H9 (cell line): ENCODE results near the gene SSNA1. TPM values are rescaled to one million over a fixed set of nuclear protein-coding genes. Genes with fewer than 3 reads are reported as not detected.

Experiments
- DNase-seq: peaks from one replicate; pipeline ENCODE4 v3.0.0-alpha.2; 2017
- H2AFZ ChIP-seq: one replicate; pipeline ENCODE4 v1.6.1; 2013; ENCODE audit warnings: mild to moderate bottlenecking, low read length, control low read depth, moderate library complexity
- H2AK5ac ChIP-seq: 2 replicates; pipeline ENCODE4 v1.6.1; 2013; ENCODE audit warnings: low read length, control low read depth, mixed read lengths; ENCODE audit not compliant: insufficient read length
- H2BK120ac ChIP-seq: one replicate; pipeline ENCODE4 v1.6.1; 2013; ENCODE audit warnings: low read depth, mild to moderate bottlenecking, low read length, control low read depth, inconsistent platforms; ENCODE audit not compliant: poor library complexity, severe bottlenecking
- H2BK12ac ChIP-seq: 2 replicates; pipeline ENCODE4 v1.6.1; 2013; ENCODE audit warnings: low read length, control low read depth, mixed read lengths, low read depth; ENCODE audit not compliant: insufficient read length
- H2BK15ac ChIP-seq: 2 replicates; pipeline ENCODE4 v1.6.1; 2013; ENCODE audit warnings: low read depth, low read length, control low read depth
- H2BK20ac ChIP-seq: one replicate; pipeline ENCODE4 v1.6.1; 2013; ENCODE audit warnings: low read depth, mild to moderate bottlenecking, low read length, control low read depth, inconsistent platforms; ENCODE audit not compliant: poor library complexity, severe bottlenecking
- H2BK5ac ChIP-seq: 2 replicates; pipeline ENCODE4 v1.6.1; 2013; ENCODE audit warnings: low read length, control low read depth, mixed read lengths; ENCODE audit not compliant: insufficient read length
- H3K14ac ChIP-seq: 2 replicates; pipeline ENCODE4 v1.6.1; 2013; ENCODE audit warnings: low read length, control low read depth; ENCODE audit not compliant: insufficient read depth
- H3K18ac ChIP-seq: 2 replicates; pipeline ENCODE4 v1.6.1; 2013; ENCODE audit warnings: low read depth, mild to moderate bottlenecking, mixed read lengths, low read length, control low read depth; ENCODE audit not compliant: insufficient read length
- H3K23ac ChIP-seq: 2 replicates; pipeline ENCODE4 v1.6.1; 2013; ENCODE audit warnings: low read length, control low read depth, mixed read lengths, low read depth; ENCODE audit not compliant: insufficient read length
- H3K23me2 ChIP-seq: 2 replicates; pipeline ENCODE4 v1.6.1; 2013; ENCODE audit warnings: low read depth, mild to moderate bottlenecking, mixed read lengths, low read length, control low read depth; ENCODE audit not compliant: insufficient read length, poor library complexity, severe bottlenecking
- H3K27ac ChIP-seq: 2 replicates; pipeline ENCODE4 v1.5.1; 2013; ENCODE audit warnings: low read length, control low read depth, mixed read lengths, low read depth; ENCODE audit not compliant: insufficient read length
- H3K27me3 ChIP-seq: 2 replicates; pipeline ENCODE4 v1.6.1; 2013; ENCODE audit warnings: low read length, control low read depth, inconsistent platforms; ENCODE audit not compliant: insufficient read depth
- H3K4ac ChIP-seq: 2 replicates; pipeline ENCODE4 v1.6.1; 2013; ENCODE audit warnings: low read depth, mild to moderate bottlenecking, control low read depth, inconsistent platforms, low read length, moderate library complexity
- H3K4me1 ChIP-seq: 2 replicates; pipeline ENCODE4 v1.6.1; 2013; ENCODE audit warnings: low read length, control low read depth, inconsistent platforms; ENCODE audit not compliant: insufficient read depth
- H3K4me2 ChIP-seq: 2 replicates; pipeline ENCODE4 v1.6.1; 2013; ENCODE audit warnings: low read length, control low read depth, mixed read lengths; ENCODE audit not compliant: insufficient read length, insufficient read depth
- H3K56ac ChIP-seq: 2 replicates; pipeline ENCODE4 v1.6.1; 2013; ENCODE audit warnings: low read depth, mild to moderate bottlenecking, mixed read lengths, low read length, control low read depth; ENCODE audit not compliant: insufficient read length
- H3K79me1 ChIP-seq: 2 replicates; pipeline ENCODE4 v1.6.1; 2013; ENCODE audit warnings: low read depth, mild to moderate bottlenecking, moderate library complexity, low read length, control low read depth, inconsistent platforms; ENCODE audit not compliant: insufficient read depth, poor library complexity, severe bottlenecking
- H3K79me2 ChIP-seq: 2 replicates; pipeline ENCODE4 v1.6.1; 2013; ENCODE audit warnings: low read length, control low read depth, inconsistent platforms; ENCODE audit not compliant: insufficient read depth
- H3K9ac ChIP-seq: 2 replicates; pipeline ENCODE4 v1.6.1; 2013; ENCODE audit warnings: low read length, control low read depth, mixed read lengths; ENCODE audit not compliant: insufficient read length; ENCODE audit errors: extremely low read depth
- H3K9me3 ChIP-seq: one replicate; pipeline ENCODE4 v1.6.1; 2013; ENCODE audit warnings: low read depth, low read length, inconsistent platforms; ENCODE audit not compliant: control insufficient read depth
- H3T11ph ChIP-seq: one replicate; pipeline ENCODE4 v1.6.1; 2013; ENCODE audit warnings: mild to moderate bottlenecking, low read length, control low read depth, inconsistent platforms
- H4K20me1 ChIP-seq: one replicate; pipeline ENCODE4 v1.6.1; 2013; ENCODE audit not compliant: control insufficient read depth, insufficient read length, insufficient read depth
- H4K5ac ChIP-seq: 2 replicates; pipeline ENCODE4 v1.6.1; 2013; ENCODE audit warnings: low read depth, mild to moderate bottlenecking, mixed read lengths, low read length, control low read depth; ENCODE audit not compliant: insufficient read length
- H4K8ac ChIP-seq: replicated peaks from 2 replicates; pipeline ENCODE4 v1.6.1; 2013; ENCODE audit warnings: low read length, control low read depth, mixed read lengths, low read depth; ENCODE audit not compliant: insufficient read length
- H4K91ac ChIP-seq: 2 replicates; pipeline ENCODE4 v1.6.1; 2013; ENCODE audit warnings: low read depth, mild to moderate bottlenecking, moderate library complexity, mixed read lengths, low read length, control low read depth; ENCODE audit not compliant: insufficient read length
- H3K27ac Mint-ChIP-seq, 3 experiments: 2 replicates in 2 of 3; 3 replicates in 1 of 3; pipeline ENCODE4 v1.8.0; 2020 to 2021; ENCODE audit warnings: mixed read lengths in 3 of 3, mild to moderate bottlenecking in 1 of 3, moderate library complexity in 1 of 3
- H3K27me3 Mint-ChIP-seq: 2 replicates; pipeline ENCODE4 v1.8.0; 2021; ENCODE audit warnings: low read depth, mild to moderate bottlenecking, moderate library complexity, mixed read lengths
- H3K36me3 Mint-ChIP-seq, 3 experiments: 2 replicates in 2 of 3; 3 replicates in 1 of 3; pipeline ENCODE4 v1.8.0; 2020 to 2021; ENCODE audit warnings: low read depth in 3 of 3, mixed read lengths in 3 of 3; ENCODE audit not compliant: insufficient read depth in 1 of 3
- H3K4me1 Mint-ChIP-seq, 2 experiments: 2 replicates each; pipeline ENCODE4 v1.8.0; 2020; ENCODE audit warnings: mixed read lengths in 2 of 2
- H3K4me3 Mint-ChIP-seq, 2 experiments: 2 replicates in 1 of 2; 3 replicates in 1 of 2; pipeline ENCODE4 v1.8.0; 2020 to 2021; ENCODE audit warnings: mild to moderate bottlenecking in 2 of 2, mixed read lengths in 2 of 2, moderate library complexity in 1 of 2
- H3K9me3 Mint-ChIP-seq, 2 experiments: 2 replicates in 1 of 2; 3 replicates in 1 of 2; pipeline ENCODE4 v1.8.0; 2020; ENCODE audit warnings: mild to moderate bottlenecking in 2 of 2, mixed read lengths in 2 of 2, moderate library complexity in 1 of 2
- WGBS: extraction: QIAGEN DNeasy Blood & Tissue Kit; methylation state at CpG from one replicate; pipeline ENCODE4 v1.1.7; 2013; ENCODE audit warnings: missing lambda C conversion rate, low lambda C conversion rate, mixed read lengths; ENCODE audit not compliant: insufficient read length; ENCODE audit errors: extremely low coverage; 5-methylcytosine and 5-hydroxymethylcytosine counted together
- total RNA-seq: library from RNA; stranded (reverse); gene quantifications from 2 replicates; pipeline ENCODE4 v1.2.1, GENCODE V29; 2021
- TF ChIP-seq, protein P1 (sequence below): fragments of 200-600 bp; sonication (generic); conservative IDR thresholded peaks from 3 replicates; pipeline ENCODE4 v1.8.0; 2021; ENCODE audit warnings: antibody characterized with exemption, mild to moderate bottlenecking

SSNA1 gene
- total RNA-seq, 1 experiment from 2014 or later: 69.2 TPM

DNA sequence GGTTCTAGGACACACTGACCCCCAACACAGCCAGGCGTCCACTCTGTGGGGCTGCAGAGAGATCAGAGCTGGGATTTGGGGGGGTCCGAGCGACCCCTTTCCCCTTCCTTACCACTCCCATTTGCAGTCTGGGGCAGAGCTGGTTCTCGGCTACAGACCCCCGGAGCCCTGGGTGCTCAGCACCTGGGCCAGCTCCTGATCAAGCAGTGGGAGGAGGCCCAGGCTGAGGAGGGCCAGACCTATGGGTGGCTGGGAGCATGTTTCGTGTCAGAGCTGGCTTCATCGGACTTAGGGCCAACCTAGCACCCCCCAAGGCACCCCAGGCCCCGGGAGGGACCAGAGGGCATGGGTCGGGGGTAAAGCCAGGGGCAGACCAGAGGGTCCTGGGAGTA is 42.0 kb upstream of the SSNA1 start:
- WGBS: no CpG with 5 or more reads among the region's 9 CpGs
- no peak overlapping the region for H2BK5ac ChIP-seq
- H2AK5ac ChIP-seq: no peak overlapping the region
- no peak overlapping the region for H2BK20ac ChIP-seq
- Mint-ChIP-seq H3K9me3 (no peaks in the 10 kb centered on the region; a peak in 2 of 5 replicates), H3K4me3 (no peak overlapping the region), H3K27me3 (peaks cover 54% of the 10 kb centered on the region), H3K36me3 (no peaks in the 10 kb centered on the region), H3K27ac (no peak overlapping the region), H3K4me1 (peaks cover 0 to 11% of the 10 kb centered on the region in 2 experiments; a peak in 2 of 4 replicates)
- H2BK120ac ChIP-seq: no peak overlapping the region
- no peak overlapping the region for H2BK15ac ChIP-seq
- H3T11ph ChIP-seq: no peak overlapping the region
- TF ChIP-seq, protein P1, sequence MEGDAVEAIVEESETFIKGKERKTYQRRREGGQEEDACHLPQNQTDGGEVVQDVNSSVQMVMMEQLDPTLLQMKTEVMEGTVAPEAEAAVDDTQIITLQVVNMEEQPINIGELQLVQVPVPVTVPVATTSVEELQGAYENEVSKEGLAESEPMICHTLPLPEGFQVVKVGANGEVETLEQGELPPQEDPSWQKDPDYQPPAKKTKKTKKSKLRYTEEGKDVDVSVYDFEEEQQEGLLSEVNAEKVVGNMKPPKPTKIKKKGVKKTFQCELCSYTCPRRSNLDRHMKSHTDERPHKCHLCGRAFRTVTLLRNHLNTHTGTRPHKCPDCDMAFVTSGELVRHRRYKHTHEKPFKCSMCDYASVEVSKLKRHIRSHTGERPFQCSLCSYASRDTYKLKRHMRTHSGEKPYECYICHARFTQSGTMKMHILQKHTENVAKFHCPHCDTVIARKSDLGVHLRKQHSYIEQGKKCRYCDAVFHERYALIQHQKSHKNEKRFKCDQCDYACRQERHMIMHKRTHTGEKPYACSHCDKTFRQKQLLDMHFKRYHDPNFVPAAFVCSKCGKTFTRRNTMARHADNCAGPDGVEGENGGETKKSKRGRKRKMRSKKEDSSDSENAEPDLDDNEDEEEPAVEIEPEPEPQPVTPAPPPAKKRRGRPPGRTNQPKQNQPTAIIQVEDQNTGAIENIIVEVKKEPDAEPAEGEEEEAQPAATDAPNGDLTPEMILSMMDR: no peak
- H3K4me1 ChIP-seq: no peaks in the 10 kb centered on the region; the same call in 1 of the 2 replicates
- no peak overlapping the region for H4K8ac ChIP-seq
- H3K79me1 ChIP-seq: no peaks in the 10 kb centered on the region
- H3K27me3 ChIP-seq: no peaks in the 10 kb centered on the region; the same call in 1 of the 2 replicates
- no peak overlapping the region for H4K91ac ChIP-seq
- no peak overlapping the region for H3K18ac ChIP-seq
- no peak overlapping the region for H3K27ac ChIP-seq
- H3K9me3 ChIP-seq: no peaks in the 10 kb centered on the region
- no peak overlapping the region for H3K9ac ChIP-seq
- H3K4ac ChIP-seq: no peak overlapping the region
- H2BK12ac ChIP-seq: no peak overlapping the region
- H2AFZ ChIP-seq: no peak overlapping the region
- no peak overlapping the region for H3K14ac ChIP-seq
- H3K4me2 ChIP-seq: no peak overlapping the region
- no peak for DNase-seq
- no peaks in the 10 kb centered on the region for H3K79me2 ChIP-seq
- H3K23me2 ChIP-seq: no peaks in the 10 kb centered on the region
- no peak overlapping the region for H3K23ac ChIP-seq
- H4K20me1 ChIP-seq: no peaks in the 10 kb centered on the region
- H3K56ac ChIP-seq: no peak overlapping the region
- H4K5ac ChIP-seq: no peak overlapping the region
